GM23248 (cell line): ENCODE data around the gene ZNF621.

Experiments
- EZH2 ChIP-seq: fragments of 200-600 bp; sonication (generic); IDR thresholded peaks from 2 replicates; pipeline ENCODE4 v1.6.1; 2018; ENCODE audit warnings: antibody characterized with exemption, mild to moderate bottlenecking; ENCODE audit not compliant: insufficient read depth, poor library complexity, severe bottlenecking
- EZH2phosphoT487 ChIP-seq: fragments of 200-600 bp; sonication (generic); IDR thresholded peaks from 2 replicates; pipeline ENCODE4 v1.6.1; 2018; ENCODE audit warnings: antibody characterized with exemption, moderate library complexity, mild to moderate bottlenecking, low read depth; ENCODE audit not compliant: insufficient read depth

DNA sequence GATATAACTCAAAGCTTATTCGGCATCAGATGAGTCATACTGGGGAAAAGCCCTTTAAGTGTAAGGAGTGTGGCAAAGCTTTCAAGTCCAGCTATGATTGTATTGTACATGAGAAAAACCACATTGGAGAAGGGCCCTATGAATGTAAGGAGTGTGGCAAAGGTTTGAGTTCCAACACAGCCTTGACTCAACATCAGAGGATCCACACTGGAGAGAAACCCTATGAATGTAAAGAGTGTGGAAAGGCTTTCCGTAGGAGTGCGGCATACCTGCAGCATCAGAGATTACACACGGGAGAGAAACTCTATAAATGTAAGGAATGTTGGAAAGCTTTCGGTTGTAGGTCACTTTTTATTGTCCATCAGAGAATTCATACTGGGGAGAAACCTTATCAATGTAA, 7.5 kb downstream of the ZNF621 start:
- TF ChIP-seq EZH2phosphoT487 (no peak), EZH2 (no peak)
